22Rv1 (cell line): ENCODE results near the gene DEFB121.
"Not testable (repeated sequence)": the region's sequence is repeated elsewhere in the genome, so short reads cannot be mapped to it uniquely, and the experiment has no call there.

ENCODE experiments used
- H3K27ac ChIP-seq: fragments of 450-650 bp; 2 replicates; pipeline ENCODE4 v1.5.1; 2017
- ZFX ChIP-seq: fragments of 450-650 bp; IDR thresholded peaks from 2 replicates; pipeline ENCODE4 v1.6.1; 2017; ENCODE audit warnings: antibody characterized with exemption, borderline replicate concordance
- TF ChIP-seq, protein P1 (sequence below): fragments of 450-650 bp; IDR thresholded peaks from 2 replicates; pipeline ENCODE4 v1.5.1; 2017; ENCODE audit warnings: mild to moderate bottlenecking

The DEFB121 gene

DNA sequence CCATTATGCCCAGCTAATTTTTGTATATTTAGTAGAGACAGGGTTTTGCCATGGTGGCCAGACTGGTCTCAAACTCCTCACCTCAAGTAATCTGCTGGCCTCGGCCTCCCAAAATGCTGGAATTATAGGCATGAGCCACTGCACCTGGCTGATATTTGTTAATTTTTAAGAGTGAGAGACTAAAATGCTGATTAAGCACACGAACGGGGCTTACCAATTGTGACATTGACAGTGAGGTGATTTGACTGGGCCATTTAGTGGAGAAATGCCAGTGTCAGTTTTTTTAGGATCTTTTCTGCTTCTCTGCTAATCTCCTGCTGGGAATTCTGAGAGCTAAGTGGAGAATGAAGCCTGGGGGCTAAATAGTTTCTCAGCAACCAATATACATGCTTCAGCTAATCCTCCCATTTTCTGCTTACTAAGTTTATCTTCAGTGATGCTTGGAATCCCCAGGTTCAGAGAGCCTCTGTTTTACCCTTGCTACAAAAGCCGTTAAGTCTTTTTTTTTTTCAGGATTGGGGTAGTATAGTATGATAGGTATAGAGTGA is 24.6 kb upstream of the DEFB121 start:
- TF ChIP-seq, protein P1, sequence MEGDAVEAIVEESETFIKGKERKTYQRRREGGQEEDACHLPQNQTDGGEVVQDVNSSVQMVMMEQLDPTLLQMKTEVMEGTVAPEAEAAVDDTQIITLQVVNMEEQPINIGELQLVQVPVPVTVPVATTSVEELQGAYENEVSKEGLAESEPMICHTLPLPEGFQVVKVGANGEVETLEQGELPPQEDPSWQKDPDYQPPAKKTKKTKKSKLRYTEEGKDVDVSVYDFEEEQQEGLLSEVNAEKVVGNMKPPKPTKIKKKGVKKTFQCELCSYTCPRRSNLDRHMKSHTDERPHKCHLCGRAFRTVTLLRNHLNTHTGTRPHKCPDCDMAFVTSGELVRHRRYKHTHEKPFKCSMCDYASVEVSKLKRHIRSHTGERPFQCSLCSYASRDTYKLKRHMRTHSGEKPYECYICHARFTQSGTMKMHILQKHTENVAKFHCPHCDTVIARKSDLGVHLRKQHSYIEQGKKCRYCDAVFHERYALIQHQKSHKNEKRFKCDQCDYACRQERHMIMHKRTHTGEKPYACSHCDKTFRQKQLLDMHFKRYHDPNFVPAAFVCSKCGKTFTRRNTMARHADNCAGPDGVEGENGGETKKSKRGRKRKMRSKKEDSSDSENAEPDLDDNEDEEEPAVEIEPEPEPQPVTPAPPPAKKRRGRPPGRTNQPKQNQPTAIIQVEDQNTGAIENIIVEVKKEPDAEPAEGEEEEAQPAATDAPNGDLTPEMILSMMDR: no peak
- TF ChIP-seq ZFX: no peak
- no peak overlapping the region for H3K27ac ChIP-seq

- H3K27ac ChIP-seq: not testable (repeated sequence)
These were observed 21.6 kb upstream of the DEFB121 start for GRCh38 chr20:31427576-31427975.

- not testable (repeated sequence) for H3K27ac ChIP-seq
These were observed 21.0 kb upstream of the DEFB121 start for GRCh38 chr20:31426891-31427551.

DNA sequence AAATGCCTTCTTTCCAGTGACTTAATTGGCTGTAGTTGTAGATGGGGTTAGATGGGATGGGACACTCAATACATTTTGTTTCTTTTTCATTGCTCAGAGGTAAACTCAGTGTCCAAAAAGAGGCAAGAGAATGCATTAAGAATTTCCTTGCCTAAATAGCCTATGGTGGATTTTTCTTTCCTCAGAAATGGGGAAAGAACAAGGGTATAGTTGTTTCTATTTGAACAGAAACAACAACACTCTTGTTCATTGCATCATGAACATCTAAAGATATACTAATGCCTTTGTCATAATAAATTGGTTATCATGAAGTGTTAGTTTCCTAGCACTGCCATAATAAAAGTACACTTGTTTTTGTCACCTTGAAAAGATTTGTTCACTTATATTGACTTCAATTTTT is 19.8 kb upstream of the DEFB121 start:
- TF ChIP-seq ZFX: no peak
- TF ChIP-seq, protein P1: no peak

DNA sequence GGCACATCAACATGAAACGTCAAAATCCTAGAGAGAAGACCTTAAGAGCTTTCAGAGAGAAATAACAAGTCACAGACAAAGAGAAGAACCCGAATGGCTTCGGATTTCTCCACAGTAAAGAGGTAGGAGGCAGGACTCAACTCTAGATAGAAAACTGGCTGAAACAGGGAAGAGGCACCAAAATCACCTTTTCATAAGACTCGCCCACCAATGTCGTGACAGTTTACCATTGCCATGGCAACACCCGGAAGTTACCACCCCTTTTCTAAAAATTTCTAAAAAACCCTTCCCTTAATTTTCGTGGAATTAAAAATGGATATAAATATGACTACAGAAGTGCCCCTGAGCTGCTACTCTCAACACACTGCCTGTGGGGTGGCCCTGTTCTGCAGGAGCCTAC is 12.3 kb upstream of the DEFB121 start:
- H3K27ac ChIP-seq: no peak overlapping the region
- no peak for TF ChIP-seq ZFX
- TF ChIP-seq, protein P1: no peak

More for the DNA sequence above, 19.8 kb upstream of the DEFB121 start:
- no peak overlapping the region for H3K27ac ChIP-seq

- TF ChIP-seq ZFX: no peak
- TF ChIP-seq, protein P1: no peak
- no peak overlapping the region for H3K27ac ChIP-seq
These were observed 9.6 kb upstream of the DEFB121 start for GRCh38 chr20:31415653-31416052.

DNA sequence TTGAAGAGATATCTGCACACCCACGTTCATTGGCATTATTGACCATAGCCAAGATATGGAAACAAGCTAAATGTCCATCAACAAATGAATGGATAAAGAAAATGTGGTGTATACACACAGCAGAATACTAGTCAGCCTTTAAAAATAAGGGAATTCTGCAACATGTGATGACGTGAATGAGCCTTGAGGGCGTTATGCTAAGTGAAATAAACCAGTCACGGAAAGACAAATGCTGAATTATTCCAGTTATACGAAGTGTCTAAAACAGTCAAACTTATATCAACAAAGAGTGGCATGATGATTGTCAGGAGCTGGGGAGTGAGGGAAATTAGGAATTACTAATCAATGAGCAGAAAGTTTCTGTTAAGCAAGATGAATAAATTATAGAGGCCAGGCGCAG is 8.4 kb upstream of the DEFB121 start:
- TF ChIP-seq, protein P1: no peak
- no peak overlapping the region for H3K27ac ChIP-seq

GRCh38 chr20:31410011-31410410 is 4.0 kb upstream of the DEFB121 start:
- no peak overlapping the region for H3K27ac ChIP-seq

More at GRCh38 chr20:31410011-31410410, 4.0 kb upstream of the DEFB121 start:
- TF ChIP-seq, protein P1: no peak
- no peak for TF ChIP-seq ZFX
